Activated T-helper 17 cell treated with anti-CD3 and anti-CD28 coated beads, Interleukin-2, amount 50 U/mL, for 72 hours (primary cell): ENCODE measurements around the gene GATA2. TPM values are rescaled to one million over a fixed set of nuclear protein-coding genes. Genes with fewer than 3 reads are reported as not detected.

ENCODE experiments used
- ATAC-seq: fragments of 150-1000 bp; cut with Tn5 transposase; replicated peaks from 2 replicates; pipeline ENCODE4 v1.10.0; 2021; ENCODE audit warnings: mild to moderate bottlenecking, moderate library complexity
- H3K27ac Mint-ChIP-seq: one replicate; pipeline ENCODE4 v1.8.0; 2022; ENCODE audit warnings: mixed read lengths
- H3K27me3 Mint-ChIP-seq: one replicate; pipeline ENCODE4 v1.8.0; 2022; ENCODE audit warnings: mixed read lengths
- H3K36me3 Mint-ChIP-seq: one replicate; pipeline ENCODE4 v1.8.0; 2022; ENCODE audit warnings: low read depth, mild to moderate bottlenecking, mixed read lengths
- H3K4me1 Mint-ChIP-seq: one replicate; pipeline ENCODE4 v1.8.0; 2022; ENCODE audit warnings: mixed read lengths
- H3K4me3 Mint-ChIP-seq: one replicate; pipeline ENCODE4 v1.8.0; 2022; ENCODE audit warnings: mild to moderate bottlenecking, mixed read lengths
- H3K9me3 Mint-ChIP-seq: one replicate; pipeline ENCODE4 v1.8.0; 2022; ENCODE audit warnings: mixed read lengths
- total RNA-seq, 2 donors: library from RNA; stranded (reverse); gene quantifications; one replicate each; pipeline ENCODE4 v1.2.3, GENCODE V29; 2022

Gene GATA2
- total RNA-seq = 1 to 10 TPM in 1 of 2 donors, under 1 TPM in 1; 0.17 to 1.1 TPM

DNA sequence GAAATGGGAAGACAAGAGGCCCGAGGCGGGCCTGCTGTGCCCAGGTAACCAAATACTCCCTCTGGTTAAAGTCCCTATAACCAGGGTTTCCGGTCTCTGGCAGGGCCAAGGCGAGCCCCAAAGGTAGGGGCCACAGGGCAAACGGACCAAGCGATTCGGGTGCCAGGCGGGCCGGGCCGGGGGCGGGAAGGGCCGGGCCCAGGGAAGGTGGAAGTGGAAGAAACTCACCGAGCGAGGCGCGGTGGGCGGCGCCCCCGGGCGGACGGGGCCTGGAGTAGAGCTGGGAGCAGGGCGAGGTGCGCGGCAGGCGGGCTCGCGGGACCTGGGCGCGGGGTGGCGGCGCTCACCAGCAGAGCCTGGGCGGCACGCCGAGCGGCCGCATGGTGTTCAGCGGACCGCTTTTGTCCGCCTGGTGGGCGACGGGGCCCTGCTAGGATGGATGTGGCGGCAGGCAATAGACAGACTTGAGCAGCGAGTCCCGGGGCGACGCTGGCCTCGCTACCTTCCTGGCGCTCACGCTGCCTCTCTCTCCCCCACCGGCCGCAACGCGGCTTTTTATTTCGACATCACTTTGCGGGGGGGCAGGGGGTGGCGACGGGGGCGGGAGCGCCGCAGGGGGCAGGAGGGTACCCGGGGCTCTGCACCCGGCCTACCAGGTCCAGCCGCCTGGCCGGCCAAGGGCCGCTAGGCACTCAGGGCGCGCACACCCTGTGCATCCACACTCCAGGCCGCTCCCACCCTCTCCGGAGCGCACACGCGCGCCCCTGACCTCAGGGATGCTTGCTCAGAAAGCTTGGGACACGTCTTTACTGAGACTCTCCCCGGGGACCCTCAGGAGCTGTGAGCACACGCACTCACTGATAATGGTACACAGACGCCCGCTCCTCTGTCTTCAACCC lies at the start of gene GATA2:
TSS of gene GATA2 (minus strand) at position 531 of the 899 bp plus-strand sequence. CDS start 6,170 bp downstream, outside the sequence.
- H3K4me3 Mint-ChIP-seq = peak within 1 kb of the TSS; percentile 30
- H3K4me1 Mint-ChIP-seq = no peaks in the 10 kb centered on the region
- peak; percentile 25 for ATAC-seq
- H3K36me3 Mint-ChIP-seq = no peaks in the 10 kb centered on the region
- no peaks in the 10 kb centered on the region for H3K9me3 Mint-ChIP-seq
- H3K27me3 Mint-ChIP-seq = peaks cover 39% of the 10 kb centered on the region
- H3K27ac Mint-ChIP-seq = no peak within 1 kb of the TSS

- no peak overlapping the region for H3K4me3 Mint-ChIP-seq
- H3K4me1 Mint-ChIP-seq = no peaks in the 10 kb centered on the region
- H3K36me3 Mint-ChIP-seq = no peaks in the 10 kb centered on the region
- H3K27me3 Mint-ChIP-seq = peaks cover 49% of the 10 kb centered on the region
- H3K9me3 Mint-ChIP-seq = peaks cover 9% of the 10 kb centered on the region
- no peak for ATAC-seq
- no peak overlapping the region for H3K27ac Mint-ChIP-seq
Observed at GRCh38 chr3:128541246-128541645, 48.2 kb upstream of the GATA2 start.

- Mint-ChIP-seq H3K27me3 (peaks cover 68% of the 10 kb centered on the region), H3K36me3 (no peaks in the 10 kb centered on the region), H3K27ac (no peak overlapping the region), H3K9me3 (peaks cover 9% of the 10 kb centered on the region), H3K4me3 (no peak overlapping the region), H3K4me1 (no peaks in the 10 kb centered on the region)
- no peak for ATAC-seq
Observed at GRCh38 chr3:128539376-128539775, 46.4 kb upstream of the GATA2 start.

DNA sequence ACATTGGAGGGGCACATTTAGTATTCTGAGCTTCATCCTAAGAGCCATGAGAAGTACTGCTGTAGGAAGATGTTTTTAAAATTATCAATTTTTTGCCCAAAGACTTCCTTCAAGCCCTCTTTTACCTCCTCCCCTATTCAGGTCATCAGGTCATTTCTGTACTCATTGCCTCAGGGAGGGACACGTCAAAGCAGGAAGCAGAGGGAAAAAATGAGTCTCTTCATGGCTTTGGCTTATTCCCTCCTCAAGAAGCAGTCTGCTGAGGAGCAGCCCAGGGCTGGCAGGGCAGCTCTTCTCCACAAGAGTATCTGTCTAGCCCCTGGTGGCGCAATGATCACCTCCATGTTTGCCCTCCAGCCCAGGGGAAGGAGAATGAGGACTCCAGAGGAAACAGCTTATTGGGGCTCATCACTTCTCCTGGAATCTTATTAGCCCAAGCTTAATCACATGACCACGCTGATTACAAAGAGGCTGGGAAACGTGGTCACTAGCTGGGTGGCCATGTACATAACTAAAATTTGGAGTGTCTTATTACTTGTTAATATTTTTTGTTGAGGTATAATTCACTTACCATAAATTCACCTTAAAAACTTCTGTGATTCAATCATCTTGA lies 44.2 kb upstream of the GATA2 start:
- H3K27ac Mint-ChIP-seq = no peak overlapping the region
- no peak for ATAC-seq
- no peaks in the 10 kb centered on the region for H3K4me1 Mint-ChIP-seq
- H3K4me3 Mint-ChIP-seq = no peak overlapping the region
- no peaks in the 10 kb centered on the region for H3K36me3 Mint-ChIP-seq
- no peaks in the 10 kb centered on the region for H3K9me3 Mint-ChIP-seq
- H3K27me3 Mint-ChIP-seq = peaks cover 68% of the 10 kb centered on the region

- H3K27ac Mint-ChIP-seq = no peak overlapping the region
- peaks cover 56% of the 10 kb centered on the region for H3K27me3 Mint-ChIP-seq
- no peaks in the 10 kb centered on the region for H3K36me3 Mint-ChIP-seq
- no peaks in the 10 kb centered on the region for H3K4me1 Mint-ChIP-seq
- no peak for ATAC-seq
- no peak overlapping the region for H3K4me3 Mint-ChIP-seq
- no peaks in the 10 kb centered on the region for H3K9me3 Mint-ChIP-seq
Observed at GRCh38 chr3:128532012-128532983, 39.3 kb upstream of the GATA2 start.

DNA sequence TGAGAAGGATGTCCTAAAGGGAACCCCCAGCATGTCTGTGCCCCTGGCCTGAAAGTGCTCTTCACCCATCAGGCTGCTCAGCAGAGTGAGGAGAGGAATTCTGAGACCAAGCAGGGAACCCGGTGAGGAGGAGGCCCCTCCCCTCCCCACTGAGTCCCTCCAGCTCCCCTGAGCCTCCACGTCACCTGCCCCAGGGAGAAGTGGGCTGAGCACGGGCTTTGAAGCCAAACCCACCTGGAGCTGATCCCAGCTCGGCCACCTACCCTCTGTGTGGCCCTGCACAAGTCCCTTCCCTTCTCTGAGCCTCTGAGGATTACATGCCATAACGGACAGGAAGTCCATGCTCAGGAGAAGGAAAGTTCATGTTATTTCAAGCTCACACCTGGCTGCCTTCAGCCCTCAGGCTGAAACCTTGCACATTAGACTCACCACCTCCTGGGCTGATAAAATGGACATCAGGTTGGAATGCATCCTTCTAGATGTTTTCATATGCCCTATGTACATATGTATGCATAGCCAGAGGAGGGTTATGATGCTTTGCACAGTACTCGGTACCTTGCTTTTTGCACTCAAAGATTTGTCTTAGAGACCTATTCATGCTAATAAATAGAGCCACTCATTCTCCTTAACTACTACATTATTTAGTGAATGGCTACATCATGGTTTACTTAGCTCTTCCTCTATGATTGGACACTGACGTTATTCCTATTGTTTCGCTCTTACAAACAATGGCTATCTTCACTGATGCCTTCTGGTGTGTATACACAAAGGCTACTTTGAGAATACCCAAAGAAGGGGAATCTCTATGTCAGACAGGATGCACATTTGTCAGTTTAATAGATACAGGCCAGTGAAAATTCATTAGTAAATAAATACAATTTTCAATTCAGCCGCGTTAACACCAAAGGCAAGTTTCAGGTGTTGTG lies 31.6 kb upstream of the GATA2 start:
- H3K4me3 Mint-ChIP-seq = no peak overlapping the region
- no peaks in the 10 kb centered on the region for H3K4me1 Mint-ChIP-seq
- H3K36me3 Mint-ChIP-seq = no peaks in the 10 kb centered on the region
- no peak for ATAC-seq
- H3K9me3 Mint-ChIP-seq = no peaks in the 10 kb centered on the region
- no peak overlapping the region for H3K27ac Mint-ChIP-seq
- H3K27me3 Mint-ChIP-seq = peaks cover 36% of the 10 kb centered on the region

GRCh38 chr3:128523591-128523990 lies 30.6 kb upstream of the GATA2 start:
- H3K4me3 Mint-ChIP-seq = no peak overlapping the region
- no peak for ATAC-seq
- no peaks in the 10 kb centered on the region for H3K36me3 Mint-ChIP-seq
- no peaks in the 10 kb centered on the region for H3K9me3 Mint-ChIP-seq
- no peak overlapping the region for H3K27ac Mint-ChIP-seq
- H3K27me3 Mint-ChIP-seq = peaks cover 42% of the 10 kb centered on the region
- no peaks in the 10 kb centered on the region for H3K4me1 Mint-ChIP-seq

DNA sequence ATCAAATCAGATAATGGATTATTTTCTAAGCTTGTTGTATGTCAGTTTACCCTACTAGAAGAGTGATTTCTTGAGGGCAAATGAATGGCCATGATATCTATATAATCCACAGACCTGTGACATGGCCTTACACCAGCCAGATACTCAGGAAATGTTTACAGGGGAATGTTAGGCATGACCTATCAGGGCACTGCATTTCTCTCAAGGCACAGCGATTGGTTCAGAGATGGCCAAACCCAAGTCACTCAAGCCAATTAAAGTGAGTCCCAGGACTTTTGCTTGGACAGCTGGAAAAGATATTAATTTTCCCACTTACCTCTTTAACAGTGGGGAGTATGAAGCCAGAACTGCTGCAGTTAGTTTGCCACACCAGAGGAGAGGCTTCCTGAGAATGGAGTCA lies 28.7 kb upstream of the GATA2 start:
- Mint-ChIP-seq H3K27ac (no peak overlapping the region), H3K9me3 (no peaks in the 10 kb centered on the region), H3K36me3 (no peaks in the 10 kb centered on the region), H3K4me3 (no peak overlapping the region), H3K27me3 (peaks cover 39% of the 10 kb centered on the region), H3K4me1 (no peaks in the 10 kb centered on the region)
- no peak for ATAC-seq

DNA sequence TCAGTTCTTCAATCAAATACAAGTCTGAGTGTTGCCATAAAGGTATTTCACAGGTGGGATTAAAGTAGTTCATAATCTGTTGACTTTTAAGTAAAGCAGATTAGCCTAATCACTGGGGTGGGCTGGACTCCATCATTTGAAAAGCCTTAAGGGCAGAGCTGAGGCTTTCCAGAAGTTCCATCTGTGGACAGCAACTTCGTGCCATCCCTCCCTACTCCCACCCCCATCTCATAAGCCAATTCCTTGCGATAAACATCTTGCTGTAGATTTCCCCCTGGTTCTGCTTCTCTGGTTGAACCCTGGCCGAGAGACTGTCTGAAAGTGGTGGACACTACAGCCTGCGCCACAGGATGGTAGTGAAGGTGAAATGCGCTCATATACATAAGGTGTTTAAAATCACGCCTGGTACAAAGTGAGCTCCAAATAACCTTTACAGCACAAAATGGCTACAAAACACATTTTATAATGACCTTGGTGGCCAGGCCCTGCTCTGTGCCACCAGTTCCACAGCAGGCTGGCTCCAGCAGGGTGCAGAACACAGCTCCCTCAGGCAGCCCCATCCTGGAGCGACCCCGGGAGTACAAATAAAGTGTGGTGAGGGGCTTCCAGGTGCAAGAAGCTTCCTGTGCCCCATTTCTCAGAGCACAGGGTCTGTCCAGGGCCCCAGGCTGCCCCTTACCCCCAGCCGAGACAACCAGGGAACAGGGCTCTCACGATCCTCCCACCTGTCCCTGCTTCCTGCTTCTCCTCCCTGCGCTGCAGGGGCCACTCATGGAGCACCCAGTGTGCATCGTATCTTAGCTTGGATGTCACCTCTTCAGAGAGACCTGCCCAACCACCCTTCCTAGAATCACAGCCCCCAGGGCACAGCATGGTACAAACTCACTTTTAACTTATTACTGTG lies 25.8 kb upstream of the GATA2 start:
- H3K4me3 Mint-ChIP-seq = no peak overlapping the region
- no peaks in the 10 kb centered on the region for H3K4me1 Mint-ChIP-seq
- peaks cover 7% of the 10 kb centered on the region for H3K9me3 Mint-ChIP-seq
- H3K36me3 Mint-ChIP-seq = no peaks in the 10 kb centered on the region
- ATAC-seq = no peak
- no peak overlapping the region for H3K27ac Mint-ChIP-seq
- H3K27me3 Mint-ChIP-seq = peaks cover 46% of the 10 kb centered on the region

DNA sequence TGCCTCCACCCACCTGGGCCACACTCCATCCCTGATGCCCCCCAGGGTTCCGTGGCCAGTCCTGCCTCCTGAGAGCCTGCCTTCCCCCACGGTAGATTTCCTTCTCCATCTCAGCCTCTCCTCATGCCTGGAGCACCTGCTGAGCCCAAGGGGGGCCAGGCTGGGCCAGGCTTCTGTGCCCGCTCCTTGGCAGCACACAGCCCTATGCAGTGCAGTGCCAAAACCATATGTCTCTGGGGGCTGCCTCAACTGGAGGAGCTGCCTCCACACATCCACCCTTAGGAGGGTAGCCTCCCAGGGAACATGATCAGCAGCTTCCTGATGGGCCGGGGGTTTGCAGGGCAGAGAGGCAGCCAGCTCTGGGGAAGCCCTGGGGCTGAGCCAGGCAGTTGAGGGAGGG lies 24.6 kb upstream of the GATA2 start:
- no peaks in the 10 kb centered on the region for H3K36me3 Mint-ChIP-seq
- peaks cover 7% of the 10 kb centered on the region for H3K9me3 Mint-ChIP-seq
- no peak overlapping the region for H3K27ac Mint-ChIP-seq
- peaks cover 51% of the 10 kb centered on the region for H3K27me3 Mint-ChIP-seq
- H3K4me1 Mint-ChIP-seq = no peaks in the 10 kb centered on the region
- ATAC-seq = no peak
- no peak overlapping the region for H3K4me3 Mint-ChIP-seq

DNA sequence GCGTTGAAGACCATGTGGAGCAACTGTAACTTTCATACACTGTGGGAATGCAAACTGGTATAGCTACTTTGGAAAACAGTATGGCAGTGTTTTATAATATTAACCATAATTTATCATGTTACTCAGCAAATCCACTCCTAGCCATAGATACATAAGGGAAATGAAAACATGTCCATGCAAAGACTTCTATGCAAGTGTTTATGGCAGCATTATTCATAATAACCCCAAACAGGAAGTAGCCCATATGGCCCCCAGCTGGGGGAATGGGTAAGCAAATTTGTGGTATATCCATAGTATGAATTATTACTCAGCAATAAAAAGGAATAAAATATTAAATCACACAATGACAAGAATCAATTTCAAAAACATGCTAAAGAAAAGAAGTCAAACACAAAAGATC lies 23.0 kb upstream of the GATA2 start:
- Mint-ChIP-seq H3K9me3 (peaks cover 7% of the 10 kb centered on the region), H3K36me3 (no peaks in the 10 kb centered on the region), H3K27me3 (peaks cover 46% of the 10 kb centered on the region), H3K4me1 (no peaks in the 10 kb centered on the region), H3K27ac (no peak overlapping the region), H3K4me3 (no peak overlapping the region)
- no peak for ATAC-seq

DNA sequence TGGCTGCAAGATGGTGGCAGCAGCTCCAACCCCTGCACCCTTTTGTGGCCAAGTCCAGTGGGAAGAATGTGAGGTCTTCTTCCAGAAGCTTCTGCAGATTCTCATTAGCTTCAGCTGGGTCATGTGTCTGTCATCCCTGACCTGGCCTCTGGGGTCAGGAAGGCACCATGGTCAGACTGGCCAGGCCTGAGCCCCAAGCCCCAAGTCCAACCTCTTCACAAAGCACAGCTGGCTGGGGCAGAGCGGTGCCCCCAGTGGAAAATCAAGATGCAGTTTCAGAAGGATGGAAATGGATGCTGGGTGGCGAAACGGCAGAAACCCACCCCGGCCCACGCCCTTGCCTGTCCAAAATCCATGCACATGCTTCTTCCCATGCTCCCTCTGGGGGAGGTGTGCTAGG lies 15.9 kb upstream of the GATA2 start:
- Mint-ChIP-seq H3K27ac (no peak overlapping the region), H3K27me3 (peaks cover 35% of the 10 kb centered on the region), H3K36me3 (no peaks in the 10 kb centered on the region), H3K4me1 (no peaks in the 10 kb centered on the region), H3K9me3 (peaks cover under 1% of the 10 kb centered on the region), H3K4me3 (no peak overlapping the region)
- no peak for ATAC-seq

DNA sequence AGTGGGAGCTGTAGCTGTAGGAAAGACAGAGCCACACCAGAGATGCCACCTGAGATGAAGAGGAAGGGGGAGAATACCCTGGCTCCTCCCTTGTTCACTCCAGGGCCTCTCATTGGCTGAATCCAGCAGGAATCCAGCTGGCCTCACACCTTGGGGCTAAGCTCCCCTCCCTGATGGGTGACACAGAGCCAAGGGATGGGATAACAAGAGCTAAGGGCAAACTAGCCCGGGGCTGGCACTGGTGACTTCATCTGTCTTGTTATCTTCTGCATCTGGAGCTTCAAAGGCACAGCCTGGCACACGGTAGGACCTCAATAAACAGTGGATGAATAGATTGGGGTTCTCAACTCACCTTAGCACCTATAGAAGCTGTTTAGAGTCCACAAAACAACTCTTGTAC lies 13.8 kb upstream of the GATA2 start:
- Mint-ChIP-seq H3K4me1 (no peaks in the 10 kb centered on the region), H3K27me3 (peaks cover 36% of the 10 kb centered on the region), H3K36me3 (no peaks in the 10 kb centered on the region), H3K9me3 (no peaks in the 10 kb centered on the region), H3K4me3 (no peak overlapping the region), H3K27ac (no peak overlapping the region)
- ATAC-seq = no peak
